Stimulated activated CD8-positive, alpha-beta memory T cell treated with anti-CD3 and anti-CD28 coated beads, Interleukin-4, amount 100 ng/mL, for 1 hour (primary cell): ENCODE data around the gene TBX19.
"Not testable (repeated sequence)": the region's sequence is repeated elsewhere in the genome, so short reads cannot be mapped to it uniquely, and the experiment has no call there.

Source experiments
- DNase-seq, 2 donors: peaks; one replicate each; pipeline ENCODE4 v3.0.0-alpha.2; 2020; ENCODE audit warnings: low read depth in 2 of 2, low spot score in 1 of 2

TBX19 gene

GRCh38 chr1:168354335-168355269, 73.9 kb downstream of the TBX19 start:
- DNase-seq: not testable (repeated sequence)

GRCh38 chr1:168360151-168361021, 79.7 kb downstream of the TBX19 start:
- DNase-seq: no peak

- DNase-seq: no peak
These were observed 80.6 kb downstream of the TBX19 start for GRCh38 chr1:168361252-168361651.

- peak in 1 of 2 donors; percentile 18 for DNase-seq
These were observed 82.3 kb downstream of the TBX19 start for GRCh38 chr1:168362991-168363390.
